Stimulated activated CD8-positive, alpha-beta memory T cell treated with anti-CD3 and anti-CD28 coated beads, Interleukin-12 subunit alpha, Interleukin-12 subunit beta, amount 100 ng/mL, for 24 hours (primary cell): ENCODE data around the gene ERGIC2.

Experiments used
- DNase-seq: peaks from one replicate; pipeline ENCODE4 v3.0.0-alpha.2; 2020; ENCODE audit errors: extremely low read depth

Gene ERGIC2

GRCh38 chr12:29374913-29375312 is 6.1 kb downstream of the ERGIC2 start:
- DNase-seq, result no peak

- no peak for DNase-seq
Measured at GRCh38 chr12:29374012-29374411, 7.0 kb downstream of the ERGIC2 start.

- no peak for DNase-seq
Measured at GRCh38 chr12:29365091-29365490, 15.9 kb downstream of the ERGIC2 start.

GRCh38 chr12:29354954-29355353 is 26.0 kb downstream of the ERGIC2 start:
- no peak for DNase-seq

- no peak for DNase-seq
Measured at GRCh38 chr12:29350080-29350479, 30.9 kb downstream of the ERGIC2 start.

GRCh38 chr12:29346769-29347421 is 34.1 kb downstream of the ERGIC2 start:
- DNase-seq, result no peak

- no peak for DNase-seq
Measured at GRCh38 chr12:29343022-29343799, 37.8 kb downstream of the ERGIC2 start.

GRCh38 chr12:29337325-29337724 is 43.6 kb downstream of the ERGIC2 start:
- no peak for DNase-seq

- DNase-seq, result no peak
Measured at GRCh38 chr12:29334937-29335336, 46.0 kb downstream of the ERGIC2 start.

GRCh38 chr12:29333178-29333577 is 47.8 kb downstream of the ERGIC2 start:
- DNase-seq, result no peak

GRCh38 chr12:29329411-29329810 is 51.6 kb downstream of the ERGIC2 start:
- no peak for DNase-seq

GRCh38 chr12:29322157-29322556 is 58.8 kb downstream of the ERGIC2 start:
- no peak for DNase-seq

GRCh38 chr12:29320295-29321085 is 60.5 kb downstream of the ERGIC2 start:
- DNase-seq, result no peak

- DNase-seq, result no peak
Measured at GRCh38 chr12:29317556-29318363, 63.2 kb downstream of the ERGIC2 start.

- DNase-seq, result no peak
Measured at GRCh38 chr12:29316752-29317151, 64.2 kb downstream of the ERGIC2 start.

GRCh38 chr12:29314416-29314815 is 66.6 kb downstream of the ERGIC2 start:
- DNase-seq, result no peak

GRCh38 chr12:29310899-29311298 is 70.1 kb downstream of the ERGIC2 start:
- DNase-seq, result no peak

GRCh38 chr12:29309320-29309902 is 71.6 kb downstream of the ERGIC2 start:
- DNase-seq, result no peak

GRCh38 chr12:29306682-29307081 is 74.3 kb downstream of the ERGIC2 start:
- no peak for DNase-seq

- no peak for DNase-seq
Measured at GRCh38 chr12:29306266-29306665, 74.7 kb downstream of the ERGIC2 start.

- DNase-seq, result no peak
Measured at GRCh38 chr12:29304388-29304787, 76.6 kb downstream of the ERGIC2 start.
